ENCODE results near the gene LASP1NB.

LASP1NB gene

GRCh38 chr17:38907930-38908675, 17.3 kb upstream of the LASP1NB start:
- H3K9ac ChIP-seq (ENCODE audit: low read depth, low read length), result no peak overlapping the region

More at GRCh38 chr17:38907930-38908675, 17.3 kb upstream of the LASP1NB start:
- ChIA-PET CTCF (no interaction called here), POLR2A (ENCODE audit: unreplicated experiment) (no interaction called here)
- Histone ChIP-seq H3K56ac (ENCODE audit: extremely low read depth, insufficient read depth, low read length) (no peak overlapping the region), H3K27ac (ENCODE audit: insufficient read depth, low read length) (no peak overlapping the region), H4K91ac (ENCODE audit: insufficient read depth, low read depth, low read length) (no peak overlapping the region), H2BK20ac (ENCODE audit: low read depth, low read length) (no peak overlapping the region), H3K14ac (replicated peaks; ENCODE audit: low read depth, low read length) (no peak overlapping the region; the same call in 1 of the 2 replicates), H3K36me3 (ENCODE audit: control insufficient read depth, insufficient read depth, low read length) (peaks cover 66% of the 10 kb centered on the region), H2BK5ac (ENCODE audit: low read depth, low read length, poor library complexity, severe bottlenecking) (no peak overlapping the region), H2BK120ac (ENCODE audit: low read depth, low read length) (no peak overlapping the region), H4K20me1 (ENCODE audit: insufficient read depth, low read length) (peaks cover 97% of the 10 kb centered on the region), H4K8ac (ENCODE audit: low read depth in 2 of 2, low read length in 2 of 2) (no peak overlapping the region), H2AK9ac (replicated peaks; ENCODE audit: low read depth, low read length, poor library complexity) (no peak overlapping the region), H3K27me3 (ENCODE audit: control insufficient read depth, insufficient read depth, low read length) (no peaks in the 10 kb centered on the region), H3K79me1 (ENCODE audit: low read depth in 1 of 2, low read length in 2 of 2) (peaks cover 50 to 90% of the 10 kb centered on the region in 2 experiments), H3K9me1 (ENCODE audit: insufficient read depth, low read length) (peaks cover 46% of the 10 kb centered on the region), H3K4me3 (ENCODE audit: insufficient read depth, low read depth, low read length) (no peak overlapping the region), H4K5ac (ENCODE audit: low read depth, low read length) (no peak overlapping the region), H3K4me1 (ENCODE audit: control insufficient read depth, insufficient read depth, low read length) (peaks cover 12% of the 10 kb centered on the region), H2AK5ac (ENCODE audit: low read depth, low read length) (no peak overlapping the region), H3K4ac (ENCODE audit: low read depth, low read length) (no peak overlapping the region), H3K4me2 (ENCODE audit: low read depth, low read length) (no peak overlapping the region), H2BK15ac (ENCODE audit: low read depth, low read length) (no peak overlapping the region), H2AFZ (replicated peaks; ENCODE audit: low read length, poor library complexity) (no peak overlapping the region), H3K23ac (ENCODE audit: low read depth, low read length) (peak overlapping the region; percentile 92), H3K9me3 (ENCODE audit: control insufficient read depth, insufficient read depth, low read length) (no peaks in the 10 kb centered on the region), H3K18ac (ENCODE audit: low read depth, low read length) (no peak overlapping the region)
- 78% methylated on average over 4 of the region's 15 CpGs; no CpG with 5 or more reads in 1 of the 2 experiments for WGBS, 2 experiments (ENCODE audit: extremely low coverage in 2 of 2, insufficient read length in 1 of 2)
- ATAC-seq (ENCODE audit: low read depth) (no peak), DNase-seq (no peak)
- intact Hi-C loops (cut with micrococcal nuclease), result no loop called here
- no peak for TF ChIP-seq NFE2L2 (IDR thresholded peaks at IDR 0.05; ENCODE audit: low read depth, low read length)
- no TSS peak for BruUV-seq (replicated peaks)
- dilution Hi-C loops (cut with HindIII; ENCODE audit: low sequenced_read_pairs, unreplicated experiment), result no loop called here
- in situ Hi-C loops (cut with MboI; ENCODE audit: low sequenced_read_pairs), result no loop called here

Measured in IMR-90 (cell line).